Uterus (tissue), 4 donors: ENCODE measurements around the gene PLEKHG4B. TPM values are rescaled to one million over a fixed set of nuclear protein-coding genes. Genes with fewer than 3 reads are reported as not detected.

Experiments used
- DNase-seq, 2 donors: peaks; one replicate each; pipeline ENCODE4 v3.0.0-alpha.2; 2019 to 2020
- H3K27ac ChIP-seq, 2 donors: fragments of 200-600 bp; sonication (generic); 1 replicate in 1 of 2; 2 replicates in 1 of 2; pipeline ENCODE4 v1.5.1; 2016 to 2018
- H3K27me3 ChIP-seq, 2 donors: fragments of 200-600 bp; sonication (generic); one replicate each; pipeline ENCODE4 v1.5.1; 2018 to 2019; ENCODE audit warnings: control low read depth in 1 of 2
- H3K36me3 ChIP-seq, 2 donors: fragments of 200-600 bp; sonication (generic); one replicate each; pipeline ENCODE4 v1.5.1; 2019; ENCODE audit warnings: control low read depth in 1 of 2
- H3K4me1 ChIP-seq, 2 donors: fragments of 200-600 bp; sonication (generic); one replicate each; pipeline ENCODE4 v1.5.1; 2018 to 2019; ENCODE audit warnings: control low read depth in 1 of 2
- H3K4me3 ChIP-seq, 2 donors: fragments of 200-600 bp; sonication (generic); 1 replicate in 1 of 2; 2 replicates in 1 of 2; pipeline ENCODE4 v1.5.1; 2018 to 2019; ENCODE audit warnings: mild to moderate bottlenecking in 1 of 2
- H3K9me3 ChIP-seq, 2 donors: fragments of 200-600 bp; sonication (generic); one replicate each; pipeline ENCODE4 v1.5.1; 2019; ENCODE audit warnings: control low read depth in 1 of 2
- CTCF ChIP-seq, 4 experiments: fragments of 200-600 bp in 2 of 4; fragments of 450-650 bp in 2 of 4; sonication (generic) in 2 of 4; IDR thresholded peaks; one replicate each; pipeline ENCODE4 v1.5.1; 2016 to 2019; ENCODE audit warnings: antibody characterized with exemption in 4 of 4, mild to moderate bottlenecking in 2 of 4, moderate library complexity in 1 of 4
- POLR2A ChIP-seq, 2 donors: fragments of 450-650 bp; IDR thresholded peaks; one replicate each; pipeline ENCODE4 v1.6.1; 2016; ENCODE audit warnings: antibody characterized with exemption in 2 of 2, mild to moderate bottlenecking in 1 of 2, moderate library complexity in 1 of 2
- intact Hi-C: fragments of 100-400 bp; cut with DNase I; formaldehyde crosslinking; loops from one replicate; pipeline ENCODE4 v1.15.1; 2023; ENCODE audit warnings: low total_unique reads
- total RNA-seq, 4 donors: library from RNA; depleted of rRNA in 3 of 4; stranded (reverse); fragments of >200 nt in 3 of 4; gene quantifications; one replicate each; pipeline versions ENCODE4 v1.1.0 to v1.2.4, GENCODE V29; 2014 to 2023
- donor health status: DM: yes; HTN: yes; CAD: no.

The PLEKHG4B gene
- total RNA-seq, 4 donors from 2014 or later, result under 0.01 to 8.3 (median 0.37) TPM; not detected in 1

- H3K27ac ChIP-seq, result no peak overlapping the region
- intact Hi-C loops, result no loop called here
- no peaks in the 10 kb centered on the region for H3K27me3 ChIP-seq
- no peaks in the 10 kb centered on the region for H3K36me3 ChIP-seq
- H3K4me3 ChIP-seq, result no peak overlapping the region
- H3K9me3 ChIP-seq, result no peaks in the 10 kb centered on the region
- no peaks in the 10 kb centered on the region for H3K4me1 ChIP-seq
- TF ChIP-seq POLR2A (IDR thresholded peaks at IDR 0.05) (no peak), CTCF (IDR thresholded peaks at IDR 0.05) (no peak)
- DNase-seq, result peak; percentile 59 to 60
Measured at GRCh38 chr5:169071-169727, 77.2 kb downstream of the PLEKHG4B start.

- no peaks in the 10 kb centered on the region for H3K27me3 ChIP-seq
- intact Hi-C loops, result no loop called here
- no peak overlapping the region for H3K4me3 ChIP-seq
- no peak for DNase-seq
- H3K36me3 ChIP-seq, result no peaks in the 10 kb centered on the region
- TF ChIP-seq POLR2A (IDR thresholded peaks at IDR 0.05) (no peak), CTCF (IDR thresholded peaks at IDR 0.05) (no peak)
- no peaks in the 10 kb centered on the region for H3K4me1 ChIP-seq
- H3K9me3 ChIP-seq, result no peaks in the 10 kb centered on the region
- H3K27ac ChIP-seq, result no peak overlapping the region
Measured at GRCh38 chr5:169728-170094, 77.7 kb downstream of the PLEKHG4B start.

GRCh38 chr5:170971-171800 lies 79.2 kb downstream of the PLEKHG4B start:
- H3K36me3 ChIP-seq, result no peaks in the 10 kb centered on the region
- no peaks in the 10 kb centered on the region for H3K27me3 ChIP-seq
- H3K4me3 ChIP-seq, result no peak overlapping the region
- H3K9me3 ChIP-seq, result no peaks in the 10 kb centered on the region
- no peaks in the 10 kb centered on the region for H3K4me1 ChIP-seq
- no peak overlapping the region for H3K27ac ChIP-seq
- no peak for DNase-seq
- TF ChIP-seq CTCF (IDR thresholded peaks at IDR 0.05), result no peak
- intact Hi-C loops, result no loop called here

GRCh38 chr5:171801-172331 lies 79.9 kb downstream of the PLEKHG4B start:
- Histone ChIP-seq H3K27me3 (no peaks in the 10 kb centered on the region), H3K4me1 (no peaks in the 10 kb centered on the region), H3K4me3 (no peak overlapping the region), H3K27ac (no peak overlapping the region), H3K36me3 (no peaks in the 10 kb centered on the region), H3K9me3 (no peaks in the 10 kb centered on the region)
- intact Hi-C loops, result no loop called here
- no peak for TF ChIP-seq POLR2A (IDR thresholded peaks at IDR 0.05)
- no peak for TF ChIP-seq CTCF (IDR thresholded peaks at IDR 0.05)
- DNase-seq, result no peak

- Histone ChIP-seq H3K27me3 (no peaks in the 10 kb centered on the region), H3K27ac (no peak overlapping the region), H3K4me1 (no peaks in the 10 kb centered on the region), H3K9me3 (no peaks in the 10 kb centered on the region), H3K36me3 (no peaks in the 10 kb centered on the region), H3K4me3 (no peak overlapping the region)
- DNase-seq, result no peak
- no peak for TF ChIP-seq CTCF (IDR thresholded peaks at IDR 0.05)
- intact Hi-C loops, result no loop called here
Measured at GRCh38 chr5:172421-172820, 80.5 kb downstream of the PLEKHG4B start.
